PC-9 (cell line): Measurements from ENCODE around the gene PTPRCAP. TPM values are rescaled to one million over a fixed set of nuclear protein-coding genes. Genes with fewer than 3 reads are reported as not detected.

ENCODE experiments used
- BruUV-seq: library from RNA; stranded (reverse); fragments of 400-500 nt; replicated peaks from 2 replicates; lab custom pipeline; 2021; lab: Mats Ljungman, UMichigan
- CTCF ChIA-PET: fragments of 300-600 bp; sonication (Branson Sonifier 250); formaldehyde crosslinking; loops from one replicate; lab custom pipeline; 2022; ENCODE audit warnings: antibody characterized with exemption; lab: Charles Lee
- POLR2A ChIA-PET: fragments of 300-600 bp; sonication (Branson Sonifier 250); formaldehyde crosslinking; loops from one replicate; lab custom pipeline; 2022; ENCODE audit warnings: antibody characterized with exemption; ENCODE audit not compliant: unreplicated experiment; lab: Charles Lee
- DNase-seq, 2 experiments: peaks; one replicate each; pipeline versions ENCODE4 v3.0.0 to v3.0.0-alpha.2; 2015 to 2022; ENCODE audit warnings: mixed read lengths in 1 of 2
- H2AFZ ChIP-seq: fragments of 200-600 bp; sonication (generic); 2 replicates; pipeline ENCODE4 v1.8.1; 2017; ENCODE audit warnings: antibody characterized with exemption
- H3F3A ChIP-seq: fragments of 200-600 bp; sonication (generic); 2 replicates; pipeline ENCODE4 v1.8.1; 2017; ENCODE audit warnings: antibody characterized with exemption, mild to moderate bottlenecking, low read depth; ENCODE audit not compliant: insufficient read depth
- H3K27ac ChIP-seq: fragments of 200-600 bp; sonication (generic); 2 replicates; pipeline ENCODE4 v1.6.1; 2016; ENCODE audit warnings: mixed run types
- H3K27me3 ChIP-seq: fragments of 200-600 bp; sonication (generic); 2 replicates; pipeline ENCODE4 v1.6.1; 2016; ENCODE audit warnings: low read depth, mixed run types; ENCODE audit not compliant: insufficient read depth
- H3K36me3 ChIP-seq: fragments of 200-600 bp; sonication (generic); 2 replicates; pipeline ENCODE4 v1.6.1; 2016; ENCODE audit warnings: low read depth, mixed run types
- H3K4me1 ChIP-seq: fragments of 200-600 bp; sonication (generic); replicated peaks from 2 replicates; pipeline ENCODE4 v1.6.1; 2016; ENCODE audit warnings: mixed run types; ENCODE audit not compliant: insufficient read depth
- H3K4me2 ChIP-seq: fragments of 200-600 bp; sonication (generic); 2 replicates; pipeline ENCODE4 v1.6.1; 2017; ENCODE audit warnings: mixed run types
- H3K4me3 ChIP-seq: fragments of 200-600 bp; sonication (generic); 2 replicates; pipeline ENCODE4 v1.6.1; 2016; ENCODE audit warnings: mixed run types
- H3K79me2 ChIP-seq: fragments of 200-600 bp; sonication (generic); 2 replicates; pipeline ENCODE4 v1.6.1; 2017; ENCODE audit warnings: low read depth, mixed run types
- H3K9me2 ChIP-seq: fragments of 200-600 bp; sonication (generic); 2 replicates; pipeline ENCODE4 v1.8.1; 2017; ENCODE audit warnings: mild to moderate bottlenecking; ENCODE audit not compliant: insufficient read depth
- H3K9me3 ChIP-seq: fragments of 200-600 bp; sonication (generic); 2 replicates; pipeline ENCODE4 v1.8.1; 2016; ENCODE audit warnings: low read depth; ENCODE audit not compliant: insufficient read depth
- H4K20me1 ChIP-seq: fragments of 200-600 bp; sonication (generic); 2 replicates; pipeline ENCODE4 v1.8.1; 2017; ENCODE audit not compliant: insufficient read depth
- CTCF ChIP-seq: fragments of 200-600 bp; sonication (generic); conservative IDR thresholded peaks from 2 replicates; pipeline ENCODE4 v1.6.1; 2017; ENCODE audit warnings: mixed run types, antibody characterized with exemption, mild to moderate bottlenecking, moderate library complexity
- EZH2 ChIP-seq: fragments of 200-600 bp; sonication (generic); IDR thresholded peaks from 2 replicates; pipeline ENCODE4 v1.8.0; 2017; ENCODE audit warnings: antibody characterized with exemption, low read depth
- intact Hi-C: fragments of 100-400 bp; cut with micrococcal nuclease; formaldehyde crosslinking; loops from one replicate; pipeline ENCODE4 v1.10.0; 2022; ENCODE audit not compliant: unreplicated experiment
- total RNA-seq: library from RNA; stranded (reverse); gene quantifications from 2 replicates; pipeline ENCODE4 v1.2.3, GENCODE V29; 2021

The PTPRCAP gene
- total RNA-seq, 1 experiment from 2014 or later: 1.3 TPM

DNA sequence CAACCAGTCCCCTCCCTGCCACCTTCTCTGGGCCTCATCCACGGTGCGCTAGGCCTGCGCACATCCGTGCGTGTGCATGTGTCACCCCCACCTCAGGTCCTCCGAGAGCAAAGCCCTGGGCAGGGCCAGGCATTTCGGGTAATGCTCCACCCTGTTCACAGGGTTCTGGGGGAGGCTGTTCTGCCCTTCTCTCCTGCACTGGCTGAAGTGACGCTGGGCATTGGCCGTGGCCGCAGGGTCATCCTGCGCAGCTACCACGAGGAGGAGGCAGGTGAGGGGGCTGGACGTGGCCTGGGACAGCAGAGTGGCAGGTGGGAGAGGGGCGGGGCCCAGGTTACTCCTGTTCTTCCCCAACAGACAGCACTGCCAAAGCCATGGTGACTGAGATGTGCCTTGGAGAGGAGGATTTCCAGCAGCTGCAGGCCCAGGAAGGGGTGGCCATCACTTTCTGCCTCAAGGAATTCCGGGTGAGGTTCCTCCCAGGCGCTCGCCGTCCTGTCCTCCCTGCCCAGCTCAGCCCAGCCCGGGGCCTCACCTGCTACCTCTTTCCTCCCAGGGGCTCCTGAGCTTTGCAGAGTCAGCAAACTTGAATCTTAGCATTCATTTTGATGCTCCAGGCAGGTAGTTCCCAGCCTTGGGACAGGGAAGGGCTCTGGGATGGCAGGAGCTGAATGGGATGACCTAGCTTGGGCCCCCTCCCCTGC, 41.8 kb downstream of the PTPRCAP start:
- no peak for DNase-seq
- no TSS peak for BruUV-seq
- Histone ChIP-seq H3K4me1 (peaks cover 13% of the 10 kb centered on the region), H3K9me2 (no peaks in the 10 kb centered on the region), H3K4me2 (no peak overlapping the region), H3K79me2 (peaks cover 22% of the 10 kb centered on the region), H3F3A (peaks cover 33% of the 10 kb centered on the region), H3K27ac (no peak overlapping the region), H4K20me1 (peaks cover 3% of the 10 kb centered on the region; the same call in 1 of the 2 replicates), H3K4me3 (no peak overlapping the region), H2AFZ (no peak overlapping the region), H3K36me3 (0 out of 2 replicates have a peak, but pooled peaks cover 6% of the 10 kb centered on the region), H3K9me3 (no peaks in the 10 kb centered on the region), H3K27me3 (no peaks in the 10 kb centered on the region)
- ChIA-PET POLR2A (interaction anchor here (0.8 kb wide), 2 partner anchors 22 to 183 kb away, joined by 3 read pairs; no protein-coding TSS in a partner anchor), CTCF (no interaction called here)
- TF ChIP-seq EZH2 (no peak), CTCF (no peak)
- intact Hi-C loops: no loop called here

- H3K4me3 ChIP-seq: no peak overlapping the region
- BruUV-seq: no TSS peak
- CTCF ChIA-PET: interaction anchor here (0.6 kb wide), 1 partner anchor 9 kb away, joined by 7 read pairs; no protein-coding TSS in a partner anchor
These were observed 43.5 kb downstream of the PTPRCAP start for GRCh38 chr11:67393990-67394389.

DNA sequence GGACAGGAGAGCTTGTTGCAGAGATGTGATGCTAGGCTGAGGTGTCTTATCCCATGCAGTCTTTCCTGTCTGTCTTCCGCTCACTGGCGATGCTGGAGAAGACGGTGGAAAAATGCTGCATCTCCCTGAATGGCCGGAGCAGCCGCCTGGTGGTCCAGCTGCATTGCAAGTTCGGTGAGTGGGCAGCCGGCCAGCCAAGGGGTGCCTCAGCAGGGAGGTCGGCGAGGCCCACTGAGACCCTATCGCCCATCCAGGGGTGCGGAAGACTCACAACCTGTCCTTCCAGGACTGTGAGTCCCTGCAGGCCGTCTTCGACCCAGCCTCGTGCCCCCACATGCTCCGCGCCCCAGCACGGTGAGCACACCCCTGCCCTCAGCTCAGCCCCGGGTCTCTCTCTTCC, 44.0 kb downstream of the PTPRCAP start:
- H3K4me1 ChIP-seq: peaks cover 12% of the 10 kb centered on the region; the same call in 1 of the 2 replicates
- H3K4me3 ChIP-seq: no peak overlapping the region
- POLR2A ChIA-PET: no interaction called here

More at GRCh38 chr11:67393990-67394389, 43.5 kb downstream of the PTPRCAP start:
- intact Hi-C loops: no loop called here
- no peaks in the 10 kb centered on the region for H3K9me2 ChIP-seq
- no peaks in the 10 kb centered on the region for H3K9me3 ChIP-seq
- H3K36me3 ChIP-seq: 0 out of 2 replicates have a peak, but pooled peaks cover 6% of the 10 kb centered on the region
- H3K79me2 ChIP-seq: peaks cover 21% of the 10 kb centered on the region
- H3F3A ChIP-seq: peaks cover 42% of the 10 kb centered on the region
- H2AFZ ChIP-seq: no peak overlapping the region
- H4K20me1 ChIP-seq: peaks cover 3% of the 10 kb centered on the region; the same call in 1 of the 2 replicates
- H3K4me2 ChIP-seq: no peak overlapping the region
- POLR2A ChIA-PET: interaction anchor here (0.6 to 0.8 kb wide), 2 partner anchors 48 to 89 kb away, joined by 5 to 16 read pairs; partner anchors contain the start of gene AIP
- TF ChIP-seq CTCF (no peak), EZH2 (no peak)
- DNase-seq: no peak
- no peaks in the 10 kb centered on the region for H3K27me3 ChIP-seq
- H3K27ac ChIP-seq: no peak overlapping the region
- H3K4me1 ChIP-seq: peaks cover 12% of the 10 kb centered on the region; the same call in 1 of the 2 replicates

More for the DNA sequence above, 44.0 kb downstream of the PTPRCAP start:
- no peaks in the 10 kb centered on the region for H3K9me2 ChIP-seq
- H3K27me3 ChIP-seq: no peaks in the 10 kb centered on the region
- H3K36me3 ChIP-seq: 0 out of 2 replicates have a peak, but pooled peaks cover 1% of the 10 kb centered on the region
- BruUV-seq: no TSS peak
- intact Hi-C loops: no loop called here
- H3K9me3 ChIP-seq: no peaks in the 10 kb centered on the region
- CTCF ChIA-PET: no interaction called here
- H3K4me2 ChIP-seq: no peak overlapping the region
- H3F3A ChIP-seq: peaks cover 41% of the 10 kb centered on the region
- no peak overlapping the region for H3K27ac ChIP-seq
- H3K79me2 ChIP-seq: peaks cover 21% of the 10 kb centered on the region
- H2AFZ ChIP-seq: no peak overlapping the region
- H4K20me1 ChIP-seq: peaks cover 3% of the 10 kb centered on the region; the same call in 1 of the 2 replicates
- TF ChIP-seq CTCF (no peak), EZH2 (no peak)
- DNase-seq: no peak
